HG03066 (cell line): ENCODE data around the gene EHMT2.
"Not testable (repeated sequence)": the region's sequence is repeated elsewhere in the genome, so short reads cannot be mapped to it uniquely, and the experiment has no call there.

ENCODE experiments used
- ATAC-seq: cut with Tn5 transposase; IDR thresholded peaks from one replicate; pipeline ENCODE4 v1.9.1; 2021; ENCODE audit warnings: low read depth; ENCODE audit not compliant: unreplicated experiment

Gene EHMT2

DNA sequence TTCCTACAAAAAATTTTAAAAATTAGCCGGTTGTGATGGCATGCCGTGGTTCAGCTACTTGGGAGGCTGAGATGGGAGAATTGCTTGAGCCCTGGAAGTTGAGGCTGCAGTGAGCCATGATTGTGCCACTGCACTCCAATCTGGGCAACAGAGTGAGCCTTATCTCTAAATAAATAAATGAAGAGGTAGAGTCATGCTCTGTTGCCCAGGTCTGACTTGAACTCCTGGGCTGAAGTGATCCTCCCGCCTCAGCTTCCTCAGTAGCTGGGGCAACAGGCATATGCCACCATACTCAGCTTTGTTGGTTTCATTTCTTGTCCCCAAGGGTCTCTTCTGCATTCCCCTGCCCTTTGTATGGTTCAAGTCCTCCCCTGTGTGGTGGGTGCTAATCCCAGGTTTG, 53.0 kb downstream of the EHMT2 start:
- ATAC-seq = no peak

DNA sequence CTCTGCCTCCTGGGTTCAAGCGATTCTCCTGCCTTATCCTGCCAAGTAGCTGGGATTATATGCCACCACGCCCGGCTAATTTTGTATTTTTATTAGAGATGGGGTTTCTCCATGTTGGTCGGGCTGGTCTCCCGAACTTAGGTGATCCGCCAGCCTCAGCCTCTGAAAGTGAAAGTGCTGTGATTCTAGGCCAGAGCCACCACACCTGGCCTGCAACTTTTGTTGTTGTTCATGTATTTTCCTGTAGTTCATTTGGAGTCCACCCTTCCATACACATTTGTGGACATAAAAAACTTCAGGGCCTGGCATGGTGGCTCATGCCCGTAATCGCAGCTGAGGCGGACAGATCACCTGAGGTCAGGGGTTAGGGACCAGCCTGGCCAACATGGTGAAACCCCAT, 55.4 kb downstream of the EHMT2 start:
- ATAC-seq = no peak

DNA sequence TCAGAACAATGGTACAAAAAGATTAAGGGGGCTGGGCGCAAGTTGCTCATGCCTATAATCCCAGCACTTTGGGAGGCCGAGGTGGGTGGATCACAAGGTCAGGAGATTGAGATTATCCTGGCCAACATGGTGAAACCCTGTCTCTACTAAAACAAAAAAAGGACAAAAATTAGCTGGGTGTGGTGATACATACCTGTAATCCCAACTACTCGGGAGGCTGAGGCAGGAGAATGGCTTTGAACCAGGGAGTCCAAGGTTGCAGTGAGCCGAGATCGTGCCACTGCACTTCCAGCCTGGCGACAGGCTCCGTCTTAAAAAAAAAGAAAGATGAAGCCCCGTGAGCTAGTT, 57.7 kb downstream of the EHMT2 start:
- not testable (repeated sequence) for ATAC-seq

DNA sequence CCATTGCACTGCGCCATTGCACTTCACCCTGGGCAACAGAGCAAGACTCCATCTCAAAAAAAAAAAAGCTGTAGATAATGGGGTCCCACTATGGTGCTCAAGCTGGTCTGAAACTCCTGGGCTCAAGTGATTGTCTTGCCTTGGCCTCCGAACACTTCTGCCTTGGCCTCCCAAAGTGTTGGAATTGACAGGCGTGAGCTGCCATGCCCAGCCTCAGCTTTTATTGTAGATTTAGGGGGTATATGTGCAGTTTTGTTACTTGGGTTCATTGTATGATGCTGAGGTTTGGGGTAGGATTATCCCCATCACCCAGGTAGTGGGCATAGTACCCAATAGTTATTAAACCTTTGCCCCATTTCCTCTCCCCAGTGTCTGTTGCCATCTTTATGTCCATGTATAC, 58.5 kb downstream of the EHMT2 start:
- no peak for ATAC-seq

DNA sequence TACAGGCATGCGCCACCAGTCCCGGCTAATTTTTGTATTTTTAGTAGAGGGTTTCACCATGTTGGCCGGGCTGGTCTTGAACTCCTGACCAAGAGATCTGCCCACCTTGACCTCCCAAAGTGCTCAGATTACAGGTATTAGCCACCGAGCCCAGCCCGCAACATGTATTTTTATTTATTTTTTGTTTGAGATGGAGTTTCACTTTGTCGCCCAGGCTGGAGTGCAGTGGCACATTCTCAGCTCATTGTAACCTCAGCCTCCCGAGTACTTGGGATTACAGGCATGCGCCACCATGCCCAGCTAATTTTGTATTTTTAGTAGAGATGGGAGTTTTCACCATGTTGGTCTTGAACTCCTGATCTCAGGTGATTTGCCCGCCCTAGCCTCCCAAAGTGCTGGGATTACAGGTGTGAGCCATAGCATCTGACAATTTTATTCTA, 59.4 kb downstream of the EHMT2 start:
- ATAC-seq = not testable (repeated sequence)

DNA sequence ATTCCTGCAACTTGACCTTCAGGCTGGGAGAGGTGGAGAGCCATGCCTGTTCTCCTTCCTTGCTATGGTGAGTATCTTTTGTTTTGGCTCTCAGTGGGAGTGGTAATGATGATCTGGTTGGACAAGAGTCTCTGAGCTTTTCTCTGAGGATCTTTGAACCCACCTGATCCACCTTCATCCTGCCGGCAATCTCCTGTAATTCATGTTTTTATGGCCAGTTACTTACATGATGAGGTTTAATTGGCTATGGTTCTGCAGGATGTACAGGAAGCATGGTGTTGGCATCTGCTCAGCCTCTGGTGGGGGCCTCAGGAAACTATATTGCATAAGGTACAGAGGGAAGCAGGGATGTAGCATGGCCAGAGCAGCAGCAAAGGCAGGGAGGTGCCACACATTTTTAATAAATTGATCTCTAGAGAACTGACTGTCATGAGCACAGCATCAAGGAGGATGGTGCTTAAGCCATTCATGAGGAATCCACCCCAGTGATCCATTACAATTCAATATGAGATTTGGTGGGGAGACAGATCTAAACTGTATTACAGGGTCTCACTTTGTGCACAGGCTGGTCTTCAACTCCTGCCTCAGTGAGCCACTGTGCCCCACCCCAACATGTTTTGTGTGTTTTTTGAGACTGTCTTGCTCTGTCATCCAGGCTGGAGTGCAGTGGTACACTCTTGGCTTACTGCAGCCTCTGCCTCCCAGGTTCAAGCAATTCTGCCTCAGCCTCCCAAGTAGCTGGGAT, 60.0 kb downstream of the EHMT2 start:
- no peak for ATAC-seq

DNA sequence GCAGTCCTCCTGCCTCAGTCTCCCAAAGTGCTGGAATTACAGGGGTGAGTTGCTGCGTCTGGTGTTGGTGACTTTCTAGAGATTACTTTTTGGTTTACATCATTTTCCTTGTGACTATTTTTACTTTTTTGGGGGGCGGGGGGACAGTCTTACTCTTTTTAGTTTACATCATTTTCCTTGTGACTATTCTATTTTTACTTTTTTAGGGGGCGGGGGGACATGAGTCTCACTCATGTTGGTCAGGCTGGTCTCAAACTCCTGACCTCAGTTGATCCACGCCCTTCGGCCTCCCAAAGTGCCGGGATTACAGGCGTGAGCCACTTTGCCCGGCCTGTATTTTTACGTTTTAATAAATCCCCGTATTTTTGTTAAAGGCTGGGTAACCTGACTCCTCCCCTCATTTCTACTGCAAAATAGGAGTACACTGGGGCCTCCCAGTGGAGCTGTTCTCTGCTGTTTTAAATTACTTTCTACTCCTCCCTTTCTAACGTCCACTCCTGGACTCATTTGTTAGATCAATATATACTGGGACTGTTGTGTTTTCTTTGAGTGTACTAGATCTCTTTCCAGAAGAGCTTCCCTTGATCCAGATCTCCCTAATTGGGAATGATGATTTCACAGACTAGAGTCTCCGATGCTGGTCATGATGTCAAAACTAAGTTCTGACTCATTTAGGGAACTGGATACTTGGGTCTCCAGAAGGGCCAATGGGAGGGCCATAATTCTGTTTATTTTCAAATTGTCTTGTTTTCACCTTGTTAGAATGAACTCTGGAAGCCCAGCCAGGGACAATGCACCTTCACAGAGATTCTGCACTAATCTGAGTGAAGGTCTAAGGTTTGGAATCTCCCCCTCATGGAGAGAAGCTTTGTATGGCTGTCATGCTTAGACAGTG, 60.8 kb downstream of the EHMT2 start:
- ATAC-seq = no peak

DNA sequence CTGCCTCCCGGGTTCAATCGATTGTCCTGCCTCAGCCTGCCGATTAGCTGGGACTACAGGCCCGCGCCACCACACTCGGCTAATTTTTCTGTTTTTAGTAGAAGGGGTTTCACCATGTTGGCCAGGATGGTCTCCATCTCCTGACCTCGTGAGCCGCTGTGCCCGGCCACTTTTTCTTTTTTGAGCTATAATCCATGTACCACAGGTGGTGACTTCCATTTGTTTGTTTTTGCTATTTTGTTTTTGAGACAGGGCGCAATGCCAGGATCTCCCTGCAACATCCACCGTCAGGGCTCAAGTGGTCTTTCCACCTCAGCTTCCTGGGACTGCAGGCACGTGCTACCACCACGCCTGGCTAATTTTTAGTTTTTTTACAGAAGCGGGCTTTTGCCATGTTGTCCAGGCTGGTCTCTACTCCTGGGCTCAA, 61.4 kb downstream of the EHMT2 start:
- ATAC-seq = no peak

DNA sequence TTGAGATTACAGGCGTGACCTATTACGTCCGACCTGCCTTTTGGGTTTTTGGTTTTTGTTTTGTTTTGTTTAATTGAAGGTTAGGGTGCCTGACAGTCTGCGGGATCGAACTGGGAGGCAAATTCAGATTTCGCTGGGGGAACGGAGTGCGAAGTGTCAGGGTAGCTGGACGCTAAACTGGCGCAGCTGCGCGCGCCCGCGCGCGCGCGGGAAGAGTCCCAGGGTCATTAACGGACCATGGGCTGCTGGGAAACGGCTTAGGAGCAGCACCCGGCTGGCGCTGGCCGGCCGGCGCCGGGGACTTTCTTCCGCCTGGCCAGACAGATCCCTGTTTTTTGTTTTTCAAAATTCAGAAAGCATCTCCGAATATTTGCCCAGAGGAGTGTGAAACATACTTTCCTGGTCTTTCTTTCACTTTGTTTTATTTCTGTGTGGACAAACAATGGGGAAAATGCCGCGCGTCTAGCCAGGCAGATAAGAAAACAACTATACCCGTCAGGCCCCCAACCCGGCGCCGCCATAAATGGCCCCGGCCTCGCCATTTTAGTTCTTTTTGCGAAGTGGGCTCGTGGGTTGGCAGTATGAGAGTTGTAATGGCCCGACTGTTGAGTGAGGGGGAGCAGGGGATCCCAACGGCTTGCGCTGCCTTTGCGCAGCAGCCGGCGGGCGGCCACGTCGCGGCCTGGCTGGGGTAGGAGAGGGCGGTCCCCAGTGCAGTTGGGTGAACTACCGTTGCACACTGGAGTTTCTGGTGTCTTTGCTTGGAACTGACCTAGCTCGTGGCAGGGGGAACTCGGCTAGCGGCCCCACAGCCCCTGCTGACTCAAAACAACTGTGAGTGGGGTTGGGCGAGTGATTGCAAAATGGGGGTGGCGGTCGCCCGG, 62.9 kb downstream of the EHMT2 start:
- ATAC-seq = no peak

DNA sequence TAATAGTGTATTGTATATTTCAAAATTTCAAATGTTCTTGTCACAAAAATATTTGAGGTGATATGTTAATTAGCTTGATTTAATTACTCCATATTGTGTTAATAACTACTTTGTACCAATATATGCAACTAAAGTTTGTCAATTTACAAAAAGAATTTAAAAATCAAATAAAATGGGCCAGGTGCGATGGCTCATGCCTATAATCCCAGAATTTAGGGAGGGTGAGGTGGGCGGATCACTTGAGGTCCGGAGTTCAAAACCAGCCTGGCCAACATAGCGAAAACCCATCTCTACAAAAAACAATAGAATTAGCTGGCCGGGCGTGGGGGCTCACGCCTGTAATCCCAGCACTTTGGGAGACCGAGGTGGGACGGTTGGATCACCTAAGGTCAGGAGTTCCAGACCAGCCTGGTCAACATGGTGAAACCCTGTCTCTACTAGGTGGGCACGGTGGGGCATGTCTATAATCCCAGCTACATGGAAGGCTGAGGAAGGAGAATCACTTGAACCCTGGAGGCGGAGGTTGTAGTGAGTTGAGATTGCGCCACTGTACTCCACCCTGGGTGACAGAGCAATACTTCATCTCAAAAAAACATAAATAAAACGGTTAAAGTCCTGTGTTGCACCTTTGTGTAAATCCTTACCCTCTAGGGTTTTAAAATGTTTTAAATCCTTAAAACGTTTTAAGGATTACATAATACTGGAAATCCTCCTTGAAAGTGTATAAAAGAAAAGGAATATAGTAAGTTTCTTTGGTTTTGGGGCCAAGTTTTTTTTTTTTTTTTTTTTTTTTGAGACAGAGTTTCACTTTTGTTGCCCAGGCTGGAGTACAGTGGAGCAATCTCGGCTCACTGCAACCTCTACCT, 65.9 kb downstream of the EHMT2 start:
- ATAC-seq = no peak

DNA sequence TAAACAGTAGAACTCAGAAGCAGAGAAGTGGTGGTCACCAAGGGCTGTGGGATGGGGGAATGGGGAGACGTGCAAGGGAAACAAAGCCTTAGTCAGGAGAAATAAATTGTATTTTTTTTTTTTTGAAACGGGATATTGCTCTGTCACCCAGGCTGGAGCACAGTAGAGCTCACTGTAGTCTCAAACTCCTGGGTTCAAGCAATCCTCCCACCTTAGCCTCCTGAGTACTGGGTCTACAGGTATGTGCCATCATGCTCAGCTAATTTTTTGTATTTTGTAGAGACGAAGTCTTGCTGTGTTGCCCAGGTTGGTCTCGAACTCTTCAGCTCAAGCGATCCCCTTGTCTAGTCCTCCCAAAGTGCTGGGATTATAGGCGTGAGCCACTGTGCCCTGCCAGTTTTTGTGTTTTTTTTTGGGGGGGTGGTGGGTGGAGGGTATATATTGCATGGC, 66.6 kb downstream of the EHMT2 start:
- no peak for ATAC-seq
